Stimulated activated CD8-positive, alpha-beta memory T cell treated with anti-CD3 and anti-CD28 coated beads, Interleukin-4, amount 100 ng/mL, for 1 hour (primary cell): ENCODE results near the gene WHRN.

Experiments used
- DNase-seq, 2 donors: peaks; one replicate each; pipeline ENCODE4 v3.0.0-alpha.2; 2020; ENCODE audit warnings: low read depth in 2 of 2, low spot score in 1 of 2

WHRN gene

GRCh38 chr9:114450833-114451706 is 54.2 kb downstream of the WHRN start:
- no peak for DNase-seq

GRCh38 chr9:114450181-114450580 is 55.1 kb downstream of the WHRN start:
- no peak for DNase-seq

- DNase-seq = no peak
These were observed 56.0 kb downstream of the WHRN start for GRCh38 chr9:114449236-114449635.

- no peak for DNase-seq
These were observed 56.6 kb downstream of the WHRN start for GRCh38 chr9:114448706-114449105.

- DNase-seq = no peak
These were observed 58.4 kb downstream of the WHRN start for GRCh38 chr9:114446672-114447450.

GRCh38 chr9:114446036-114446435 is 59.2 kb downstream of the WHRN start:
- DNase-seq = no peak

- DNase-seq = no peak
These were observed 59.7 kb downstream of the WHRN start for GRCh38 chr9:114445616-114446015.

DNA sequence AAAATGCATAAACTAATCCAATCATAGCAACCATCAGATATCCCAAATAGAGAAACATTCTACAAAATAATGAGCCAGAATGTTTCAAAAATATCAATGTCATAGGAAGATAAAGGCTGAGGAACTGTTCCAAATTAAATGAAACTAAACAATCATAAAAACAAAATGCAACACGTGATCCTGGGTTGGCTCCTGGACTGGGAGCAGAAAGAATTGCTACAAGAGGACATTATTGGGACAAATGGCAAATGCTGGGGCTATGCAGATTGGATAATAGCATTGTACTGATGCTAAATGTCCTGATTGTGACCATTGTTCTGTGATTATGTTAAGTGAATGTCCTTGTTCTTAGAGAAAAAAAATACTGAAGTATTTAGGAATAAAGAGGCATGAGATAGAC is 63.3 kb downstream of the WHRN start:
- DNase-seq = no peak

DNA sequence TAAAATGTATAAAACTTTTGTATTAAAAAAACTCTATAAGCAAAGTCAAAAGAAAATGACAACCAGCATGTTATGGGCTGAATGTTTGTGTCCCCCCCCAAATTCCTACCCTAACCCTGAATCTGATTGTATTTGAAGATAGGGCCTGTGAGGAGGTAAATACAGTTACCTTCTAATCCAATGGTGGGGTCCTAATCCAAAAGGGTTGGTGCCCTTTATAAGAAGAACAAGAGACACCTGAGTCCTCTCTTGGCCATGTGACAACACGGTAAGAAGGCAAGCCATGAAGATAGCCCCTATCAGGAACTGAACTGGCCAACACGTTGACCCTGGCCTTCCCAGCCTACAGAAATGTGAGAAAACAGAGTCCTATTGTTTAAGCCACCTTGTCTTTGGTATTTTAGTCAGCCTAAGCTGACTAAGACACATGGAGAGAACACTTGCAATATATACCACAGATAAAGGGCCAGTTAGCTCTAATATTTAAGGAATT is 67.8 kb downstream of the WHRN start:
- DNase-seq = no peak

GRCh38 chr9:114434878-114435311 is 70.4 kb downstream of the WHRN start:
- no peak for DNase-seq

DNA sequence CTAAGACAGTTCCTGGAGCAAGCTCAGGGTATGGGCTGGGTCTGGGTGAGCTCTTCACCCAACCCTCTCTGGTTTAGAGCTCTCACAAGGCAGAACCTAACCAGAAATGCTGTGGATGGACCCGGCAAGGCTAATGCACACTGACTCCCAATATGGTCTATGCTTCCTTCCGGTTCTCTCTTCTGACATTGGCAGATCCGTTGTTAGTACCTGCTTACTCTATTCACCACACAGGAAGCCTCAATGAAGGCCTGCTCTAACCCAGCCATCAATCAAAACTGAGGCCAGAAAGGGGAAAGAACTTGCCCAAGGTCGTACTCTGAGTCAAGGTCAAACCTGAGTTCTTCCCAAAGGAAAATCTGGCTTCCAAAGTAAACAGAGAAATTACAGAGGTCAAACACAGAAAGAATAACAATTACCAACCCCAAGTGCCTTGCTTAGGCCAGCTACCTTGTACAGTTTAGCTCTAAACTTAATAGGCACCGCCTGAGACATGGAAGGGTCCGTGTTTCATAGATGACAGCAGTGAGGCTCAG is 71.5 kb downstream of the WHRN start:
- no peak for DNase-seq

DNA sequence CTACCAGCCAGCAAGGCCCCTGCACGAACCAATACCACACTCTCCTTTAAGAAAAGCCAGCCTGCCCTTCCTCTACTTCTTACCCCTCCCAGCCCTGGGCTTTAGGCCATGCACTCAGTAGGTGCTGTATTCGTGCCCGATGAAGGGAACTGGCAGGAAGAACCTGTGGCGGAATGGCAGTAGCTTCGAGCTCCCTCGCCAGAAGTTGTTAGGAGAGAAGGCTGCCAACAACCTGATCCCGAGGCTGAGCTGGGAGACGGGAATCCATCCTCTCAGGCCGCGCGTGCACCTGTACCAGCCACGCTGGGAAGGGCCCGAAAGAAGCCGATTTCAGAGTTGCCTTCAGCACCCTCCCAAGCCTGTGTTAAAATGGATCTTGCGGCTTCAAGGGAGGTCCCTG is 72.2 kb downstream of the WHRN start:
- DNase-seq = no peak

GRCh38 chr9:114432323-114433067 is 72.8 kb downstream of the WHRN start:
- no peak for DNase-seq

- no peak for DNase-seq
These were observed 73.5 kb downstream of the WHRN start for GRCh38 chr9:114431770-114432169.

DNA sequence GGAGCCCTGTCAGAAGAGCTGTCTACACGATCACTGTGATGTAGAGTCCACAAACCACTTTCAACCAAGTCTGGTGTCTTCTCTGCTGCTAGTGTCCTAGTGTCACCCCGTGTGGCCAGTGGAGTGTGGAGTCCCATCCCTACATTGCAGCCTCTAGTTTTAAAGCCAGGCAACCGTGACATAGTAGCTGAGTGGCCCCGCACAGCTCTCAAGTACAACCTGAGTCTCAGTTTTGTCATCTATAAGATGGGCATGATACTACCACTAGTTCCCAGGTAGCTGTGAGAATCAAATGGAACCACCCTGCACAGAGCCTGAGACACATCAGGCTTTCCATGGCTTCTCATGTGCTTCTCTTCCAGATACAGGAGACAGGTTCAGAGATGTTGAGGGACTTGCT is 74.3 kb downstream of the WHRN start:
- no peak for DNase-seq

- no peak for DNase-seq
These were observed 74.8 kb downstream of the WHRN start for GRCh38 chr9:114430457-114430856.

DNA sequence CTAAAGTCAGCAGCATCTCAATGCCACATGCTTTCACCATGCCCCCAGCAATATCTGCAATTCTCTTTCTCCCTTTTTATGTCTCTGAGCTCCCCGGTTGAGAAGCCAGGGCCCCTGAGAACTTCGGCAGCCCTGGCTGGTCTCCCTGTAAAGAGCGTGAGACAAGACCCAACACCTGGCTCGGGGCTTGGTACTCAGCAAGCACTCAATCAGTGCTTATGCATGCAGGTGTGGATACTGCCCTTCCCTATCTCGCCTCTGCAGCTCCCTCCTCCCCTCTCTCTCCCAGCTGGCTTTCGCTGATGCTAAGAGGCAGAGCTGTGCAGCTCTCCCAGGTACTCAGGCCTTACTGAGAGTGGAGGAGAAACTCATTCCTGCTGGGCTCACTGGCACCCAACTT is 75.8 kb downstream of the WHRN start:
- DNase-seq = no peak

DNA sequence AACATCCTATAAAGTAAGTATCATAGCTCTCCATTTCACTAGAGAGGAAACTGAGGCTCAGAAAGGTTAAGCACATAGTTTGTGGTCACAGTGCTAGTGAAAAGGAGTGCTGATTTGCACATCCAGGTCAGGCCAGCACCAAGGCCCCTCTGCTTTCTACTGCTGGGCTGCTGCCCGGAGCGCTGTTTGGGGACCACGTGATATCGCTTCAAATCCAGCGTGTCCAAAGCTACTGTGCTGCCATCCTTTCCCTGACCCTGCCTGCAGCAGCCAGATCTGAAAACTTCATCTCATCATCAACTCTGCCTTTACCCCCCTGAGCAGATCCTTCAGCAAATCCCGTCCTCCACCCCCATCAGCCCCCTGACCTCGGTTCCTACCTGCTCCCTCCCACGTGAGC is 76.8 kb downstream of the WHRN start:
- DNase-seq = no peak

DNA sequence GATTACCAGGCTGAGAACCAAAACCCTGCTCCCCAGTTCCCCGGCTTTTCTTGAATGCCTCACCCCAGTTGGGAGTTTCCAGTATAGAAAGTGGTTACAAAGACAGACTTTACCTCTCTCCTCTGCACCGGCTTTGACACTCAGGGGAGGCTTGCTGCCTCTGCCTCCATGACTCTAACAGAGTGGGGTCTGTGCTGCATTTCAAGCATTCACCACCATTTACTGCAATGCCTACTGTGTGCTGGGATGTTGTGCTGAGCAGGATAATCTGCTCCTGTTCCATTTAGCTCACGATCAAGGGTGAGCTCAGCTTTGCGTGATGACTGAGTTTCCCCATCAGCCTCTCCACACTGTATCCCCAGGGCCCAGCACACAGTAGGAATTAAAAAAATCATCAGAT is 77.6 kb downstream of the WHRN start:
- DNase-seq = no peak

GRCh38 chr9:114426046-114426948 is 79.0 kb downstream of the WHRN start:
- DNase-seq = no peak
